ENCODE data around the gene GPX7. TPM values are rescaled to one million over a fixed set of nuclear protein-coding genes. Genes with fewer than 3 reads are reported as not detected.
"Not testable (repeated sequence)": the region's sequence is repeated elsewhere in the genome, so short reads cannot be mapped to it uniquely, and the experiment has no call there.

GPX7 gene
- total RNA-seq, 4 donors from 2014 or later, result 1.7 to 13.0 (median 6.6) TPM

- Histone ChIP-seq H3K9me3 (no peaks in the 10 kb centered on the region), H3K4me1 (peaks cover 0 to 9% of the 10 kb centered on the region in 2 donors), H3K27me3 (no peaks in the 10 kb centered on the region), H3K4me3 (no peak overlapping the region), H3K27ac (no peak overlapping the region), H3K36me3 (no peaks in the 10 kb centered on the region)
- in situ Hi-C loops (cut with MboI; ENCODE audit: low sequenced_read_pairs in 4 of 4) (no loop called here), intact Hi-C loops (cut with DNase I; ENCODE audit: low total_unique reads) (no loop called here)
- TF ChIP-seq CTCF (IDR thresholded peaks at IDR 0.05 in 4 of 5, conservative IDR thresholded peaks at IDR 0.05 in 1 of 5), result no peak
- DNase-seq (no peak), ATAC-seq (no peak)
Measured at GRCh38 chr1:52571783-52572182, 30.4 kb upstream of the GPX7 start.

- H3K27me3 ChIP-seq, result no peaks in the 10 kb centered on the region
- ATAC-seq, result no peak
- H3K36me3 ChIP-seq, result no peaks in the 10 kb centered on the region
- no peak for DNase-seq
- H3K4me1 ChIP-seq, result peaks cover 0 to 9% of the 10 kb centered on the region in 2 donors
- intact Hi-C loops (cut with DNase I; ENCODE audit: low total_unique reads) (no loop called here), in situ Hi-C loops (cut with MboI; ENCODE audit: low sequenced_read_pairs in 4 of 4) (no loop called here)
- no peaks in the 10 kb centered on the region for H3K9me3 ChIP-seq
- H3K4me3 ChIP-seq, result no peak overlapping the region
- H3K27ac ChIP-seq, result no peak overlapping the region
- TF ChIP-seq POLR2A (IDR thresholded peaks at IDR 0.05) (no peak), CTCF (IDR thresholded peaks at IDR 0.05 in 4 of 5, conservative IDR thresholded peaks at IDR 0.05 in 1 of 5) (no peak)
Measured at GRCh38 chr1:52572387-52572786, 29.8 kb upstream of the GPX7 start.

GRCh38 chr1:52574594-52574993 lies 27.6 kb upstream of the GPX7 start:
- TF ChIP-seq POLR2A (IDR thresholded peaks at IDR 0.05), result no peak
- TF ChIP-seq CTCF (IDR thresholded peaks at IDR 0.05 in 4 of 5, conservative IDR thresholded peaks at IDR 0.05 in 1 of 5), result no peak
- intact Hi-C loops (cut with DNase I; ENCODE audit: low total_unique reads), result no loop called here
- no peak for ATAC-seq
- H3K4me1 ChIP-seq, result peaks cover 0 to 3% of the 10 kb centered on the region in 2 donors
- in situ Hi-C loops (cut with MboI; ENCODE audit: low sequenced_read_pairs in 4 of 4), result no loop called here
- H3K27ac ChIP-seq, result no peak overlapping the region
- H3K36me3 ChIP-seq, result no peaks in the 10 kb centered on the region
- H3K9me3 ChIP-seq, result no peaks in the 10 kb centered on the region
- H3K4me3 ChIP-seq, result no peak overlapping the region
- no peaks in the 10 kb centered on the region for H3K27me3 ChIP-seq
- no peak for DNase-seq

GRCh38 chr1:52576074-52576473 lies 26.1 kb upstream of the GPX7 start:
- Histone ChIP-seq H3K4me1 (no peaks in the 10 kb centered on the region), H3K9me3 (no peaks in the 10 kb centered on the region), H3K27ac (no peak overlapping the region), H3K36me3 (no peaks in the 10 kb centered on the region), H3K27me3 (no peaks in the 10 kb centered on the region), H3K4me3 (no peak overlapping the region)
- intact Hi-C loops (cut with DNase I; ENCODE audit: low total_unique reads) (no loop called here), in situ Hi-C loops (cut with MboI; ENCODE audit: low sequenced_read_pairs in 4 of 4) (no loop called here)
- DNase-seq (no peak), ATAC-seq (no peak)
- TF ChIP-seq CTCF (IDR thresholded peaks at IDR 0.05 in 4 of 5, conservative IDR thresholded peaks at IDR 0.05 in 1 of 5) (no peak), POLR2A (IDR thresholded peaks at IDR 0.05) (no peak)

GRCh38 chr1:52578066-52578465 lies 24.1 kb upstream of the GPX7 start:
- intact Hi-C loops (cut with DNase I; ENCODE audit: low total_unique reads); H3K4me3 ChIP-seq; ATAC-seq; DNase-seq; H3K27me3 ChIP-seq; H3K36me3 ChIP-seq; in situ Hi-C loops (cut with MboI; ENCODE audit: low sequenced_read_pairs in 4 of 4); H3K4me1 ChIP-seq; H3K27ac ChIP-seq; H3K9me3 ChIP-seq: not testable (repeated sequence)
